Heart left ventricle (tissue), 13 donors: ENCODE data around the gene MRPS23.

Experiments used
- POLR2A ChIP-seq, 2 donors: fragments of 450-650 bp; IDR thresholded peaks; one replicate each; pipeline ENCODE4 v1.6.1; 2017; ENCODE audit warnings: antibody characterized with exemption in 2 of 2, mild to moderate bottlenecking in 2 of 2, moderate library complexity in 2 of 2
- TF ChIP-seq, protein P1 (sequence below), 12 donors: fragments of 200-600 bp; sonication (generic) in 4 of 12; IDR thresholded peaks; one replicate each; pipeline versions ENCODE4 v1.5.0 to v1.8.0; 2018 to 2022; ENCODE audit warnings: antibody characterized with exemption in 12 of 12, mild to moderate bottlenecking in 5 of 12
- donor health status: ischemic (EF 13 %, LVEDD 7.1; RV severe dilation, severe dysfunction).
- donor health status: DM: no; HTN: yes; CAD: no.
- donor health status: DM: no; HTN: no; CAD: no.
- donor health status: ischemic (EF 25% LVEDD 6.9; RV normal size, moderate dysfunction).
- donor health status: ischemic (EF 25% LVEDD 5.7; RV mildly dilated, moderate dysfunction).
- donor health status: ischemic (EF 35%, LVEDD 5.7; RV mildly dilated, moderate dysfunction).
- donor health status: nonischemic (EF 11% LVEDD 7.7; RV severe dilation, severe dysfunction).
- donor health status: DM: yes; HTN: yes; CAD: no.
- donor health status: PGD.
- donor health status: ischemic (EF 29% LVEDD 5.4; RV normal size, mild dysfunction).
- donor health status: nonischemic (EF 23%, LVEDD 6.1; RV moderate dilation, normal function).

DNA sequence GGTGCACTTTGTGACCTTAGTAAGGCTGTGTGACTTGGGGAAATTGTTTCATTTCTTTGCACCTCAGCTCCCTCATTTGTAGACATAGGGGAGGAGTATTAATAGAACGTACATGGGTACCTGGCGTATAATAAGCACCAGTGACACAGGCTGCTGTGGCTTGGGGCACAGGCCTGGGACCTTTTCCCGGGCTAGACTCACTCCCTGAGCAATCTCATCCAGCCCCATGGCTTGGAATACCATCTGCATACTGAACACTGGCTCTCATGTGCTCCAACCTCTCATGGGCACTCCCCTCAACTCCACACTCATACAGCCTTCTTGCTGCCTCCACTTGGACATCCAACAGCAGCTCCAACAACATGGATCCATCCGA, 41.0 kb upstream of the MRPS23 start:
- TF ChIP-seq, protein P1, sequence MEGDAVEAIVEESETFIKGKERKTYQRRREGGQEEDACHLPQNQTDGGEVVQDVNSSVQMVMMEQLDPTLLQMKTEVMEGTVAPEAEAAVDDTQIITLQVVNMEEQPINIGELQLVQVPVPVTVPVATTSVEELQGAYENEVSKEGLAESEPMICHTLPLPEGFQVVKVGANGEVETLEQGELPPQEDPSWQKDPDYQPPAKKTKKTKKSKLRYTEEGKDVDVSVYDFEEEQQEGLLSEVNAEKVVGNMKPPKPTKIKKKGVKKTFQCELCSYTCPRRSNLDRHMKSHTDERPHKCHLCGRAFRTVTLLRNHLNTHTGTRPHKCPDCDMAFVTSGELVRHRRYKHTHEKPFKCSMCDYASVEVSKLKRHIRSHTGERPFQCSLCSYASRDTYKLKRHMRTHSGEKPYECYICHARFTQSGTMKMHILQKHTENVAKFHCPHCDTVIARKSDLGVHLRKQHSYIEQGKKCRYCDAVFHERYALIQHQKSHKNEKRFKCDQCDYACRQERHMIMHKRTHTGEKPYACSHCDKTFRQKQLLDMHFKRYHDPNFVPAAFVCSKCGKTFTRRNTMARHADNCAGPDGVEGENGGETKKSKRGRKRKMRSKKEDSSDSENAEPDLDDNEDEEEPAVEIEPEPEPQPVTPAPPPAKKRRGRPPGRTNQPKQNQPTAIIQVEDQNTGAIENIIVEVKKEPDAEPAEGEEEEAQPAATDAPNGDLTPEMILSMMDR (IDR thresholded peaks at IDR 0.05), result no peak
- no peak for TF ChIP-seq POLR2A (IDR thresholded peaks at IDR 0.05)
